SK-MEL-5 (cell line): ENCODE measurements around the gene DNAJA2. TPM values are rescaled to one million over a fixed set of nuclear protein-coding genes. Genes with fewer than 3 reads are reported as not detected.
A peak's percentile ranks its signal among the peaks of the same experiment; 100 is the strongest.

ENCODE experiments used
- DNase-seq: peaks from one replicate; pipeline ENCODE4 v3.0.0-alpha.2; 2016; ENCODE audit warnings: low read depth, low spot score
- in situ Hi-C: cut with HindIII; loops from 2 replicates; pipeline ENCODE4 v1.10.0; 2016; ENCODE audit warnings: low sequenced_read_pairs, high pct_unique_total_duplicates, low pct_unique_long_range_greater_than_20kb
- total RNA-seq: library from RNA; depleted of rRNA; stranded (reverse); fragments of >200 nt; shearing (Covaris generic); gene quantifications from 2 replicates; pipeline ENCODE4 v1.2.3, GENCODE V29; 2014

The DNAJA2 gene
- total RNA-seq, 1 experiment from 2014 or later, result 74.3 TPM

DNA sequence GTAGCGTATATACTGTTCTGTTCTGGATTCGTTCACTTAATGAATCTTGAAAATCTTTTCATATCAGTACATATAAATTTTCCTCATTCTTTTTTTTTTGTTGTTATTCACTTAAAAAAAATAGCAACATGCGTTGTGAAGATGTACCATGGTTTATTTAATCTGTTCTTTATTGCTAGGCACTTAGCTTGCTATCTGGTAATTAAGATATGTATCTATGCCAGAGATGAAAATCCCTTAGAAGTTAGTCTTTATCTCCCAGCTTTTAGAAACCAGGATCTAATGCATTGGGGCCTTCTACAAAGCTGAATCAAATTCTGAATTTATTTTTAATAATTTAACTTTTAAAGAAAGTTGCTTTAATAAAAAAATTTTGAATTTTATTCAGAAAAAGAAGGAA, 13.0 kb upstream of the DNAJA2 start:
- in situ Hi-C loops, result no loop called here

DNA sequence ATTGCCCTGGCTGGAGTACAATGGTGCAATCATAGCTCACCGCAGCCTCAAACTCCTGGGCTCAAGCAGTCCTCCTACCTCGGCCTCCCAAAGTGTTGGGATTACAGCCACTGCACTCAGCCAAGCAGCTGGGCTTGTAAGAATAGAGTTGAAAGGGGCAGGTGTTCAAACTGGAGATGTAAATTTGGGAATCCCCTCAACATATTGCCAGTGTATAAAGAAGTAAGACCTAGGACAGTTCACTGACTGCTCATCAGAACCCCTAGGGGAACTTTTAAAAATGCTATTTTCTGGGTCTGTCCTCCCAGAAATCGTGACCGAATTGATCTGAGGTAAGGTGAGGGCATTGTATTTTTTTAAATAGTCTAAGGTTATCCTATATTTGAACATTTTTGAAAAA, 8.9 kb upstream of the DNAJA2 start:
- in situ Hi-C loops, result no loop called here
- no peak for DNase-seq

More for the DNA sequence above, 13.0 kb upstream of the DNAJA2 start:
- no peak for DNase-seq

DNA sequence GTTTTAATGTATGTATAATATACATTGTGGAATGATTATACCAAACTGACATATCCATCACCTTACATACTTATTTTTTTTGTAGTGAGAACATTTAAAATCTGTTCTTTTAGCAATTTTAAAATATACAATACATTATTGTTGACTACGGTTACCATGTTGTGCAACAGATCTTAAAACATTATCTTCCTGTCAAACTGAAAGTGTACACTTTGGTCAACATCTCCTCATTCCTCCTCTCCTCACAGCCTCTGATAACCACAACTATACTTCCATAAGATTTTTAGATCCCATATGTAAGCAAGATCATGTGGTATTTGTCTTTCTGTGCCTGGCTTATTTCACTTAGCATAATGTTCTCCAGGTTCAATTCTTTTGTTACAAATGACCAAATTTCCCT, 7.5 kb upstream of the DNAJA2 start:
- in situ Hi-C loops, result no loop called here
- DNase-seq, result no peak

DNA sequence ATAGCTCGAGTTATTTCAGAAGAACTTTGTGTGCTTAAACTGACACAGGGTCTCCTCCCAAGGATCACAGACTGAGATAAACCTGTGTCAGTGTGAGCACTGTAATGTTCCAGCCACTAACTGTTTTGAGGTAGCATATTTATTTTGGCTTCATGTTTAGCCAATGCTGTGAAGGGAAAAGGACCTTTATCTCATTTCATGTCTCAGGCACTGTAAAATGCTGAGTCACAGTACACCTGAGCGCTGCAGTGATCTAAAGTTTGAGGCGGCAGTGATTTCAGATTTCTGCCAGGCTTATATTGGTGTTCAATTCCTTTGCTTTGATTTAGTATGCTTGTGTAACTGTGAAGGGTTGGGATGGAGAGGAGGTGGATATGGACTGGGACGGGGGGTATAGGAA, 3.1 kb upstream of the DNAJA2 start:
- in situ Hi-C loops, result no loop called here
- no peak for DNase-seq

DNA sequence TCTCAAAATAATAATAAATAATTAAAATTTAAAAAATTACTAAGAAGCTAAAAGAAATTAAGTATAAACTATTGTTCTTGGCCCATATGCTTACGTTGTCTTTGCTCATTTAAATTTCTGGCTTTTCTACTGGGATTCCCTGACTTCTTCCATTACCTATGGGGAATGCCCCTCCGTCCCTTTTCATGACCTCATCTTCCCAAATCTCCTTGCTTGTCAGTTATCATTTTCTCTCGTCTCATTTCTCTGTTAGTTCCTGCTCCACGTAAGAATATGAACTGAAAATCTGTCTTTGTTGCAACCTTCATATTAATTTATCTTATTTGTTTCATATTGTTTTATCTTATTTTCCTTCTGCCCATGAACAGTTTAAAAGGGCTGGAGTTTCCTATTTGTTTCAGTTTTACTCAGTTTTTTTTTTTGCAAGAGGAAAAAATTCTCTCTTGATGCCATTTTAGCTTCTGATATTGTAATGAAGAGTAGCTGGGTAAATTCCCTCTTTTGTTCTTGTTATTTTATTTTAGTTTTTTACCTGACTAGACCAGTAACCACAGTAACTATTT, 2.5 kb upstream of the DNAJA2 start:
- no peak for DNase-seq
- in situ Hi-C loops, result no loop called here

DNA sequence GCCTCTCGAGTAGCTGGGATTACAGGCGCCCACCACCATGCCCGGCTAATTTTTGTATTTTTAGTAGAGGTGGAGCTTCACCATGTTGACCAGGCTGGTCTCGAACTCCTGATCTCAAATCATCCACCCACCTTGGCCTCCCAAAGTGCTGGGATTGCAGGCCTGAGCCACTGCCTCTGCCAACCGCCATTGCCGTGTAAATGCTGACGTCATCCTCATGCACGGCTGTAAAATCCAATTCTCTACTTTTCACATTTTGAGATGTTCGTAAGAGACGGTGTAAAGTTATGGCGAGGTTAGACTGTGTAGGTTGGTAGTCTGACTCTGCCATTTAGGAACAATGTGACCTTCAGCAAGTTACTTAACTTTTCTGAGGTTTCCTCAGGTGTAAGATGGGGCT, 1.7 kb upstream of the DNAJA2 start:
- in situ Hi-C loops, result no loop called here
- DNase-seq, result no peak

DNA sequence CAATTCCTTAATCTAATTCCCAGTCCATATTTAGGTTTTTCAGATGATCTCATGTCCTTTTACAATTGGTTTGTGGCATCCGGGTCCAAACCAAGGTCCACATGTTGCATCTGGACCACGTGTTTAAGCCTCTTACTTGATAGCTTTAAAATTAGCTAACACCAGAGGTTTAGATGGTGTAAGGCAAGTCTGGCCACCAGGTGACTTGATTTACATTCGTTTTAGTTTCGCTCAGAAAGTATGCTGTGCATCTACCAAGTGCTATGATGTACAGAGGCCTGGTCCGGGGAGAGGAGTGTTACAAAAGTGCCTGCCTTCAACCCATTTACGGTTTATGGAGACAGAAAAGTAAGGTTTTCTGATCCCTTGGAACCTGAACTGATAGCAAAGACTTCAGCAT, 878 bp upstream of the DNAJA2 start:
- in situ Hi-C loops, result no loop called here
- no peak for DNase-seq

DNA sequence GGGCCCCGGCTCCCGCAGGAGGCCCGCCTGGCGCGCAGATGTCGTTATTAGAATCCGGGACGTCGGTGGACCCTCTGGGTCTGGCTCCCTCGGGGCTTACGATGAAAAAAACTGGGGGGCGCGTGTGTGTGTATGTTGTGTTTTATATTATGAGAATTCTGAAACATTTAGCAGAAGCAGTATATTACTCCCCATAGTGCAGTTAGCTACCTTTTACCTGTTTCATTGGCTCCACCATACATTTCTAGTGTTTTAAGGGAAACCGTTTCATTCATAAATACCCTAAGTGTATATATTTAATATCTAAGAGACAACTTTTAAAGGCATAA, 486 bp upstream of the DNAJA2 start:
- in situ Hi-C loops, result no loop called here
- DNase-seq, result no peak

DNA sequence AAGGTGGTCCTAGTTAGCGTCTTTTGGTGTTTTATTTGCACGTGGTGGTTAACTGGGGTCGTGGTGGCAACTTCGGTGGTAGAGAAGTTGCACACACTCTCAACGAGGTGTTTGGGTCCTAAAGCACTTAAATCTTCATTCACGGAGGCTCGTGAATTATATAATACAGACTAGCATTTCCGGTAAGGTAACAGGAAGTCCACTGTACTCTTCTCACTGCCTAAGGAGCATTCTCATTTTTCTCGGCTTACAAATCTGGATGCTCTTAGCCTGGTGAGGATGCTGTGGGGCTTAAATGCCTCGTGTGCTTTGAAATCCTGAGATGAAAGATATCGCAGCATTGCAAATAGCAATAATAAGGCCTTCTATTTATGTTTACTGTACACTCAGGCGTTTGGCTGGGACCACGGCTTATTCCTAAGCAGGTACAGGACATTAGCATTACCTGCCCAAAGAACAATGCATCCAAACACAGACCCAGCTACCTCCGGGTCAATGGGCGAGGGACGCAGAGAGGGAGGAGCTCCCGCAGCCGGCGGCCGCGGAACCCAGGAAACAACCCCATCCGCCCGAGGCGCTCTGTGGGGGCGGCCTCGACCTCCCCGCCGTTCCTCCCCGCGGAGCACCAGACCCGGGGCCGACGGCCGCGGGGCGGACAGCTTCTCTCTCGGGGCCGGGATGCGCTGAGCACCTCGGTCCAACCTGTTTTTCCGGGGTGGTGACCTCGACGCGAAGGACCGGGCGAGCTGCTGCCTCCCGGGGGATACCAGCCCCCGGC, 856 bp downstream of the DNAJA2 start:
- in situ Hi-C loops, result no loop called here
- DNase-seq, result peak; percentile 11

DNA sequence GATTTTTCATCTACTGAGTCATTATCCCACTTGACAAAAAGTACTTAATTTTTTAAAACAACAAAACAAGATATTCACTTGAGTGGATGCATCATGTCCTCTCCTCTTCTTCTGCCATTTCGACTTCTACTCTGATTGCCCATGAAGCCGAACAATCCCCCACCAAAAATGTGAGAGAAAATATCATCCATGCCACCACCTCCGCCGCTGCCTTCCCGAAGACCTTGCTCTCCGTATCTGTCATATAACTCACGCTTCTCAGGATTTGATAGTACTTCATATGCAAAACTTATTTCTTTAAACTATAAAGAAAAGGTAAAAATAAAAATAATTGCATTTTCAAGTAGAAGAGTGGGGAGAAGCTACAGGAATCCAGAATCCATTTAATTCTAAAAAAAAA, 2.2 kb downstream of the DNAJA2 start:
- in situ Hi-C loops, result no loop called here
- no peak for DNase-seq

DNA sequence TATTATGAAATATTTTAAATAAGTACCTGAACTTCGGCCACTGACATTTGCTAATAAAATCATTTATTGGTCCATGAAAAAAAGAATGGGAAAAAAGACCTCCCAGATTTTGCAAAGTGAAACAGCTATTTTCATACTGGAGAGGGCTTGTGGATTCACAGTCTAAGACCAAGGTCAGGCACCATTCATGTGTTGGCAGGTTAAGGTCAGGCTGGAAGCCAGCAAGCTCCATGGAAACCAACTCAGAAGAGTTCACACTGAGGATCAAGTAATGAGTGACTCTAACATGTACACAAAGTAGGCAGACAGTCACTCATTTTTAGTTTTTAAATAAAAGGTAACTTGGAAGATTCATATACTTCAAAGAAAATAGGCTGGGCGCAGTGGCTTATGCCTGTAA, 3.4 kb downstream of the DNAJA2 start:
- in situ Hi-C loops, result no loop called here
- no peak for DNase-seq

DNA sequence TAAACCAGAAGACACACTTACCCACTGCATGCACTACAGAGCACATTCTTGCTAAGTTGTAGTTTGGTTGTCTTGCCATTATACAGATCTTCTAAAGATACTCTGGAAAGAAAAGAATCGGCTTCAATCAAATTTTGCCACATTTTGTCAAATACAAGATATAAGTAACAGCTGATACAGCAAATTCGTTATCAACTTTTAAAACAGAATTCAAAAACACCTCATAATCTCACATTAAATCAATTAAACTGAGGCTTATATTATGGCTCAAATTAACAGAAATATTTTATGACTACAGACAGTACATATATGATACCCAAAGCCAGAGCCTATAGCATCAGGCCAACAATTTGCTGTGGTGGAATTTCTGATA, 5.4 kb downstream of the DNAJA2 start:
- in situ Hi-C loops, result no loop called here
- no peak for DNase-seq

DNA sequence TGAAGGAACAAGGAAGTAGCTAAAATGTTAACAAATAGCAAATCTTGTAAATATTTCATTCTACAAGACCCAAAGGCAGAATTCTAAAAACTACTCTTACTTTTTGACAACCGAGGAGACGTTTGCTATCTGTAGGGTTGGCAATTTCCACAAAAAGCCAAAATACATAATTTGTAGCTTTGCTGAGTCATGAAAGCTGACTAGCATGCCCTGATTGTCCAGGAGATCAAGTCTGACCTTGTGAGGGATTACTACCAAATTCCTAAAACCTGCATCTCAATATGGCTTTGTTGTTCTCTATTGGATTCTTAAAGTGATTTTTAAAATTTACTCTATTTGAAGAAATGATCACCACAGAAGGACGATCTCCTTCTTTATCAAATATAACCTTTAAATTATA, 10.8 kb downstream of the DNAJA2 start:
- in situ Hi-C loops, result no loop called here
- no peak for DNase-seq

DNA sequence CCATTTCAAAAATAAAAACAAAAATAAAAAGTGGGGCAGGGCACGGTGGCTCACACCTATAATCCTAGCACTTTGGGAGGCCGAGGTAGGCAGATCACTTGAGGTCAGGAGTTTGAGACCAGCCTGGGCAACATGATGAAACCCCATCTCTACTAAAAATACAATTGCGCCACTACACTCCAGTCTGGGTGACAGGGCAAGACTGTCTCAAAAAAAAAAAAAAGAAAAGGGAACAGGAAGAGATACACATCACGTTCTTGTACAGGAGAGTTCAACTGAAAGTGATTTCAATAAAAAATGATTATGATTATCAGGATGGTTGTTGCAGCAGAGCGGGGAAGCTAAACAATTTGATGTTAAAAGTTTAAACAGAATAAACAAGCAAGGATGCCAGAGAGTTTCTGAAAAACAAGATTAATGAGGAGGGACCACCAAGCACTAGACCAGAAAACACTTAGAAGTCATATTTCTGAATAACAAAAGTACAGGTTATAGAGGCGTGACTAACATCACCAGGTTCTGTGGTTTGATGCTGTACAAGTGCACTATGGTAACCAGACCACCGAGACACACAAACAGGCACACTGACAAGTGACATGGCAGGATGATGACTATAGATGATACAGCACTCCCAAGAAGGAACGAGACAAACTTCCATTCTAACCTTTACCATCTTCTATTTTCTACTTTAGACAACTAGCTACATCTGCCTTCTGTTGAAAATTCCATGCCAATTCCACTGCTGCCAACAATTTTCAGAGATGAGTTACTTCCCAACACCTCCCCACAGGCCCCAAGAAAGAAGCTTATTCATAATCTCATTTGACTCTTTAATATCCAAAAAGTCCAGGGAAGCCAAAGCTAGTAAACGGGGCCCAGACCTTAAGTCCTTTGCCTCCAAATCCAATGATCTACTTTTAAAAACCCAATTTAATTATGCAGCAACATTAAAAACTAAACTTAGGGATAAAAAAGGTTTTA, 11.8 kb downstream of the DNAJA2 start:
- DNase-seq, result no peak
- in situ Hi-C loops, result no loop called here

DNA sequence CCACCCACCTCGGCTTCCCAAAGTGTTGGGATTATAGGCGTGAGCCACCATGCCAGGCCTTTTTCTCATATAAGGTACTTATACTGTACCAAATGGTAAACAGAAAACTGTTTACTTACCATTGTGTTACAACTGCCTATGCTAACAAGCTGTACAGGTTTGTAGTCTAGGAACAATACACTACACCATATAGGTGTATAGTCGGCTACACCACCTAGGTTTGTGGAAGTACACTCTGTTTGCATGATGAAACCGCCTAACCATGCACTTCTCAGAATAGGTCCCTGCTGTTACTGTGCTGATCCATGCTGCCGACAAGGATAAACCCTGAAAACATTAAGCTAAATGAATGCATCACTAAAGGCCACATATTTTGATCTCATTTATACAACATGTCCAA, 18.9 kb downstream of the DNAJA2 start:
- DNase-seq, result no peak
- in situ Hi-C loops, result no loop called here

DNA sequence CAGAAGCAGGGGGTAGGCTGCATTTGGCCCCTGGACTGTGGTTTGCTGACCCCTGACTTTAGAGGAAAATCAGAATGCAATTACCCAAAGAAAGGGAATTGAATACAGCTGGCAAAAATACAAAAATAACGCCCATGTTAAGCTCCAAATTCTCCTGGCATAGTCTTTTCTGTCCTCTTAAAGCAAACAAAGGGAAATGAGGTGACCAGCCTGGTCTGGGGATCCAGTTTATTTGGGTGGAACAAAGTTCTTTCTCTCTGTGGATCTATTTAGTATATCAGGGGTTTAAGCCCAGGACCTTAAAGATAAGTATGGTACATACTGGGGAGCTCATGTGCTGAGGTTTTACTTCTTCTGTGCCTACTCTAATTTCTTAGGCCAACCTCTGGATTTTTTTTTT, 23.5 kb downstream of the DNAJA2 start:
- no peak for DNase-seq
- in situ Hi-C loops, result no loop called here

DNA sequence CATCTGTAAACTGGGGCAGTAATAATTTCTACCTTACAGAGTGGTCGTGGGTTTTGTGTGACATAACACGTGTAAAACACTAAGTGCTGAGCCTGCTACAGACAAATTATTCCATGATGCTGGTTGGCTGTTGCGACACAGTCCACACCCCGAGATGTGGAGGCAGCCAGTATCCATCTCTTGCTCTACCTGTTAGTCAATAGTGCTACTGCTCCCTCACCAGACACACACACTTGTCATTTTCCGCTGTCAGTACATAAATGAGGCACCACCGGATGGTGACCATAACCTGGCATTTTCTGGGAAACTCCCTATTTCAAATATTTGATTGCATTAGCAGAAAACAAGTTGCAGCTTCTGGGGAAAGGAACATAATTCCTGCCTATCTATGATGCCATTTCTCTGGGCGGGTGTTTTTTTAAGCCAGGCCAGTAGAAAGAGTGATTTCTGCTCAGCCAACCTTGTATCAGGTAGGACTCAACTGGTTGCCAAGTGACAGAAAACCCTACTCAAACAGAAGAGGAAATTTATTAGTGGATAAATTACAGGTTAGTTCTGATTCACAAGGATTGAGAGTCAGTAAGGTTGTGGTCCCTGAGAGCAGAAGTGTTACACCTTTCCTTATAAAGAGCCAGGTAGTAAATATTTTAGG, 24.1 kb downstream of the DNAJA2 start:
- no peak for DNase-seq
- in situ Hi-C loops, result no loop called here

DNA sequence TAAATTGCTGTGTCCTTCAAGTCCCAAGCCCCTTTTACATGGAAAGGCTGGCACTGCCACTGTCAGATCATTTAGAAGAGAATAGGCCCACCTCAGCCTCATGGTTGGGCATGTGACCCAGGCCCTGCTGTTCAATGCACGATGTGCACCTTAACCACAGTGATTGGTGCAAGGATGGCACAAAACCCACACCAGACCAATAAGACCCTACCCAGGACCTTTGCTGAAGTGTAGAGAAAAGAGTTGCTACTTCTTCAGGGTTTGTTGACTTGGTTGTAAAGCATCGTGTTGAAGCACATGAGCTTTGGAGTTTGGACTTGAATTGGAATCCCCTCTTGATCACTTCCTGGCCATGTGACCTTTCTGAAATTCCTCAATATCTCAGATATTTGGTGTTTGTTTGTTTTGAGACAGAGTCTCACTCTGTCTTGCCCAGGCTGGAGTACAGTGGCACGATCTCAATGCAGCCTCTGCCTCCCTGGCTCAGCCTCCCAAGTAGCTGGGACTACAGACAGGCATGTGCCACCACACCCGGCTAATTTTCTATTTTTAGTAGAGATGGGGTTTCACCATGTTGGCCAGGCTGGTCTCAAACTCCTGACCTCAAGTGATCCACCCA, 24.8 kb downstream of the DNAJA2 start:
- DNase-seq, result no peak
- in situ Hi-C loops, result no loop called here
